Measurements from ENCODE around the gene PRDX2.

Gene PRDX2

DNA sequence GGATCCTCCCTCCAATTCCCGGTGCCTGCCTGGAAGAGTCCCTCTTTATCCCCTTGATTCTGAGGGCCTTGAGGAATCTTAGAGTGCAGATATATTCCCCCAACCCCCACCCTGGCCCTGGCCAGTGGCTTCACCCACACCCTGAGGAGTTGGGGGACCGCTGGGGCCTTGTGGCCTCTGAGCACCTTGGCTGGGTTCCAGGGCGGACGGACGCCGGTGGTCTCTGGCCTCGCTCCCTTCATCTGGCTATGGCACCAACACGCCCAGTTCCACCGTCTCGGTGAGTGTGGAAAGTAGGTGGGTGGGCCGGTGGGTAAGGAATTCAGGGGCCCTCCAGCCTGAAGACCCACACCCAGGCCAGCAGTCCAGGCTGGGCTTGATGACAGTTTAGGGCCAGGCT lies 41.7 kb upstream of the PRDX2 start:
- no peaks in the 10 kb centered on the region for H3K9me3 ChIP-seq (ENCODE audit: insufficient read depth, low read length)
- no peak overlapping the region for H2AFZ ChIP-seq (ENCODE audit: low read depth, low read length)
- H3K4me3 ChIP-seq (ENCODE audit: low read length) = no peak overlapping the region
- H3K27me3 ChIP-seq (ENCODE audit: low read depth, low read length) = no peaks in the 10 kb centered on the region
- H4K20me1 ChIP-seq (ENCODE audit: insufficient read depth, low read length) = 0 out of 2 replicates have a peak, but pooled peaks cover 6% of the 10 kb centered on the region
- H3K4me2 ChIP-seq (ENCODE audit: low read length) = no peak overlapping the region
- peaks cover 14% of the 10 kb centered on the region for H3K4me1 ChIP-seq (ENCODE audit: low read length)
- H3K27ac ChIP-seq (ENCODE audit: low read length) = no peak overlapping the region
- no peak overlapping the region for H3K9ac ChIP-seq (ENCODE audit: low read length)
- peaks cover 14% of the 10 kb centered on the region for H3K36me3 ChIP-seq (replicated peaks; ENCODE audit: low read depth, low read length)
- TF ChIP-seq EZH2phosphoT487 (IDR thresholded peaks at IDR 0.05; ENCODE audit: low read depth) = no peak
- TF ChIP-seq, protein P1, sequence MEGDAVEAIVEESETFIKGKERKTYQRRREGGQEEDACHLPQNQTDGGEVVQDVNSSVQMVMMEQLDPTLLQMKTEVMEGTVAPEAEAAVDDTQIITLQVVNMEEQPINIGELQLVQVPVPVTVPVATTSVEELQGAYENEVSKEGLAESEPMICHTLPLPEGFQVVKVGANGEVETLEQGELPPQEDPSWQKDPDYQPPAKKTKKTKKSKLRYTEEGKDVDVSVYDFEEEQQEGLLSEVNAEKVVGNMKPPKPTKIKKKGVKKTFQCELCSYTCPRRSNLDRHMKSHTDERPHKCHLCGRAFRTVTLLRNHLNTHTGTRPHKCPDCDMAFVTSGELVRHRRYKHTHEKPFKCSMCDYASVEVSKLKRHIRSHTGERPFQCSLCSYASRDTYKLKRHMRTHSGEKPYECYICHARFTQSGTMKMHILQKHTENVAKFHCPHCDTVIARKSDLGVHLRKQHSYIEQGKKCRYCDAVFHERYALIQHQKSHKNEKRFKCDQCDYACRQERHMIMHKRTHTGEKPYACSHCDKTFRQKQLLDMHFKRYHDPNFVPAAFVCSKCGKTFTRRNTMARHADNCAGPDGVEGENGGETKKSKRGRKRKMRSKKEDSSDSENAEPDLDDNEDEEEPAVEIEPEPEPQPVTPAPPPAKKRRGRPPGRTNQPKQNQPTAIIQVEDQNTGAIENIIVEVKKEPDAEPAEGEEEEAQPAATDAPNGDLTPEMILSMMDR (IDR thresholded peaks at IDR 0.05; ENCODE audit: low read depth, low read length) = no peak
- peaks cover 3% of the 10 kb centered on the region; the same call in 1 of the 2 replicates for H3K79me2 ChIP-seq (ENCODE audit: low read length)

DNA sequence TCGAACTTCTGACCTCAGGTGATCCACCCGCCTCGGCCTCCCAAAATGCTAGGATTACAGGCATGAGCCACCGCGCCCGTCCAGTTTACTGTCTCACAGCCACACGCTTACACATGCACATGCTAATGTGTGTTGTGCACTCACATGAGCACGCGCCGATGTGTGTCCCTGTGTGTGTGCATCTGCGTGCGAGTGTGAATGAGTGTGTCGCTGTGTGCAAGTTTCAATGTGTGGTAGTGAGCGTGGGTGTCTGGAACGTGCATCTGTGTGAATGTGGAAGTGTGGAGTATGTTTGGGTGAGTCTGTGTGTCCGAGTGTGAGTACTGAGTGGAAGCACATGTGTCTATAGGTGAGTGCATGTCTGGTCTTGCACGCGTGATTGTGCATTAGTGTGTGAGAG lies 40.9 kb upstream of the PRDX2 start:
- Histone ChIP-seq H3K4me3 (ENCODE audit: low read length) (no peak overlapping the region), H3K9ac (ENCODE audit: low read length) (no peak overlapping the region), H3K9me3 (ENCODE audit: insufficient read depth, low read length) (no peaks in the 10 kb centered on the region), H3K4me1 (ENCODE audit: low read length) (peaks cover 15% of the 10 kb centered on the region), H3K36me3 (replicated peaks; ENCODE audit: low read depth, low read length) (peaks cover 10% of the 10 kb centered on the region), H3K27me3 (ENCODE audit: low read depth, low read length) (no peaks in the 10 kb centered on the region), H4K20me1 (ENCODE audit: insufficient read depth, low read length) (0 out of 2 replicates have a peak, but pooled peaks cover 6% of the 10 kb centered on the region), H2AFZ (ENCODE audit: low read depth, low read length) (no peak overlapping the region), H3K27ac (ENCODE audit: low read length) (no peak overlapping the region), H3K4me2 (ENCODE audit: low read length) (no peak overlapping the region), H3K79me2 (ENCODE audit: low read length) (peaks cover 3% of the 10 kb centered on the region; the same call in 1 of the 2 replicates)
- TF ChIP-seq, protein P1 (IDR thresholded peaks at IDR 0.05; ENCODE audit: low read depth, low read length) = no peak
- no peak for TF ChIP-seq EZH2phosphoT487 (IDR thresholded peaks at IDR 0.05; ENCODE audit: low read depth)

DNA sequence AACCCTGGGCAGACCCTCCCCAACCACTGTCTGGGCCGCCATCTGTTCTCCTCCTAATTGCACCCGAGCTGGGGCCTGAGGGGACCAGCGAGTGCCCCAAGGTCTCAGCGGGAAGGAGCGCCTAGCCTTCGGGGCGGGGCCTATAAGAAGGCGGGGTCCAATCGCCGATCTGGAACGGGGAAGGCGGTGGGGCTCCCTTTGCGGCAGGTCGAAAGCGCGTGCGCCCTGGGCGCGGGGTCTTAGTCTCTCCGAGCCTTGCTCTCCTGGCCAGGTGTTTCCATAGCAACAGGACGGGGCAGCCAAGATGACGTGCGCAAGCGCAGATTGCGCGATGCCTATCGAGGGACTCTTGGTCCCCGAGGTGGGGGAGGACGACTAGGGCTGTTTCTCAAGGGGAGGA lies 39.5 kb upstream of the PRDX2 start:
- no peak overlapping the region for H3K9ac ChIP-seq (ENCODE audit: low read length)
- no peak overlapping the region for H3K4me2 ChIP-seq (ENCODE audit: low read length)
- peaks cover 14% of the 10 kb centered on the region for H3K4me1 ChIP-seq (ENCODE audit: low read length)
- no peak for TF ChIP-seq EZH2phosphoT487 (IDR thresholded peaks at IDR 0.05; ENCODE audit: low read depth)
- TF ChIP-seq, protein P1 (IDR thresholded peaks at IDR 0.05; ENCODE audit: low read depth, low read length) = no peak
- no peak overlapping the region for H3K27ac ChIP-seq (ENCODE audit: low read length)
- no peak overlapping the region for H2AFZ ChIP-seq (ENCODE audit: low read depth, low read length)
- H3K27me3 ChIP-seq (ENCODE audit: low read depth, low read length) = peaks cover 5% of the 10 kb centered on the region; the same call in 1 of the 2 replicates
- H3K79me2 ChIP-seq (ENCODE audit: low read length) = peaks cover 3% of the 10 kb centered on the region; the same call in 1 of the 2 replicates
- no peaks in the 10 kb centered on the region for H3K9me3 ChIP-seq (ENCODE audit: insufficient read depth, low read length)
- no peak overlapping the region for H3K4me3 ChIP-seq (ENCODE audit: low read length)
- H4K20me1 ChIP-seq (ENCODE audit: insufficient read depth, low read length) = 0 out of 2 replicates have a peak, but pooled peaks cover 6% of the 10 kb centered on the region
- peaks cover 10% of the 10 kb centered on the region for H3K36me3 ChIP-seq (replicated peaks; ENCODE audit: low read depth, low read length)

DNA sequence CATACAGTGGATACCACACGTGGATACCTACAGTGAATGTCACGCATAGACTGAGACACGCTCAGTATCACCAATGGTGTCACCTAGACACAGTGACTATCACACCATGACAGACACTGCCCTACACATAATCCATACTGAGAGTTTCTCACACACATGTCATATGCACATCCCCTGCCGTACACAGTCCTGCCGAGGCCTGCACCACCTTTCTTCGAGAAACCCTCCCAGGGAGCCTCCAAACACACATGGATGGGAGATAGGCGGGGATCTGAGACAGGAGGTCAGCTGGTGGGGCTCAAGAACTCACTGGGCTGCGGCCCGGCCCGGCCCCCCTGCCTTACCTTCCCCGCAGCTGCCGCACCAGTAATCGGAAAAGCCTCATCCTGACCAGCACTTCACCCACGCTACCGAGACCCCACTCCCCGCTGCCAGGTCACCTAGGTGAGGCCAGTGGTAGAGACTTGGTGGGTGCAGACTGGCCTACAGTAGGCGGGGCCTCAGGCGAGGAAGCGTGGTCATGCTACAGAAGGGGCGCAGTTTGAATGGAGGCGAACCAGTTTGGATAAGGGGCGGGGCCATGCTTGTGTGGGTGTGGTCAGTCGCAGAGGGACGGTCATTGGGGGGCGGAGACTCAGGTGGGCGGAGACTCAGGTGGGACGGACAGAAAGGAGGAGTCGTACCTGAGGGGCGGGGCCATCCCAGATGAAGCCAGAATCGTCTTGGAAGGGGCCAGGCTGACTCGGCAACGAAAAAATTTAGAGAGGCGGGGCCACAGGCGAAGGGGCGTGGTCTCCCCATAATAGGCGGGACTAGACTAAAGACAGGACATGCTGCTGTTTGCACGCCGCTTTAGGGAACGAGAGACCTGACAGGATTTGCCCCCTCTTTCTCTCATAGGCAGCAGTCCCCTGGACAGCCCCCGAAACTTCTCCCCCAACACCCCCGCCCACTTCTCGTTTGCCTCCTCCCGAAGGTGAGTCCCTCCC lies 38.8 kb upstream of the PRDX2 start:
- Histone ChIP-seq H3K4me2 (ENCODE audit: low read length) (no peak overlapping the region), H3K79me2 (ENCODE audit: low read length) (peaks cover 3% of the 10 kb centered on the region; the same call in 1 of the 2 replicates), H3K4me3 (ENCODE audit: low read length) (no peak overlapping the region), H3K36me3 (replicated peaks; ENCODE audit: low read depth, low read length) (peaks cover 10% of the 10 kb centered on the region), H3K9me3 (ENCODE audit: insufficient read depth, low read length) (no peaks in the 10 kb centered on the region), H2AFZ (ENCODE audit: low read depth, low read length) (no peak overlapping the region), H3K27me3 (ENCODE audit: low read depth, low read length) (peaks cover 8% of the 10 kb centered on the region; the same call in 1 of the 2 replicates), H3K27ac (ENCODE audit: low read length) (no peak overlapping the region), H3K4me1 (ENCODE audit: low read length) (peaks cover 14% of the 10 kb centered on the region), H3K9ac (ENCODE audit: low read length) (no peak overlapping the region), H4K20me1 (ENCODE audit: insufficient read depth, low read length) (0 out of 2 replicates have a peak, but pooled peaks cover 6% of the 10 kb centered on the region)
- no peak for TF ChIP-seq EZH2phosphoT487 (IDR thresholded peaks at IDR 0.05; ENCODE audit: low read depth)
- TF ChIP-seq, protein P1 (IDR thresholded peaks at IDR 0.05; ENCODE audit: low read depth, low read length) = no peak
